ENCODE data around the gene BMPR1A.
"Not testable (repeated sequence)": the region's sequence is repeated elsewhere in the genome, so short reads cannot be mapped to it uniquely, and the experiment has no call there.

The BMPR1A gene

GRCh38 chr10:86730227-86730626, 26.2 kb upstream of the BMPR1A start:
- DNase-seq (ENCODE audit: low read depth): no peak

- DNase-seq (ENCODE audit: low read depth): no peak
These were observed 23.6 kb upstream of the BMPR1A start for GRCh38 chr10:86732771-86733170.

GRCh38 chr10:86733260-86733671, 23.2 kb upstream of the BMPR1A start:
- no peak for DNase-seq (ENCODE audit: low read depth)

GRCh38 chr10:86734207-86734988, 22.0 kb upstream of the BMPR1A start:
- no peak for DNase-seq (ENCODE audit: low read depth)

GRCh38 chr10:86735278-86735677, 21.1 kb upstream of the BMPR1A start:
- not testable (repeated sequence) for DNase-seq (ENCODE audit: low read depth)

- no peak for DNase-seq (ENCODE audit: low read depth)
These were observed 14.2 kb upstream of the BMPR1A start for GRCh38 chr10:86742230-86742629.

- DNase-seq (ENCODE audit: low read depth): no peak
These were observed 12.2 kb upstream of the BMPR1A start for GRCh38 chr10:86744067-86744725.

- DNase-seq (ENCODE audit: low read depth): no peak
These were observed 8.4 kb upstream of the BMPR1A start for GRCh38 chr10:86747796-86748581.

- no peak for DNase-seq (ENCODE audit: low read depth)
These were observed 6.6 kb upstream of the BMPR1A start for GRCh38 chr10:86749854-86750253.

- DNase-seq (ENCODE audit: low read depth): no peak
These were observed 4.9 kb upstream of the BMPR1A start for GRCh38 chr10:86751477-86751876.

- DNase-seq (ENCODE audit: low read depth): no peak
These were observed 4.1 kb upstream of the BMPR1A start for GRCh38 chr10:86752311-86752710.

GRCh38 chr10:86753051-86753450, 3.4 kb upstream of the BMPR1A start:
- DNase-seq (ENCODE audit: low read depth): no peak

GRCh38 chr10:86753638-86754434, 2.6 kb upstream of the BMPR1A start:
- DNase-seq (ENCODE audit: low read depth): no peak

- no peak for DNase-seq (ENCODE audit: low read depth)
These were observed 1.0 kb upstream of the BMPR1A start for GRCh38 chr10:86755454-86755739.

GRCh38 chr10:86755740-86756510, 494 bp upstream of the BMPR1A start:
- peak; percentile 79 for DNase-seq (ENCODE audit: low read depth)

GRCh38 chr10:86757113-86757972, 924 bp downstream of the BMPR1A start:
- DNase-seq (ENCODE audit: low read depth): peak; percentile 3

- DNase-seq (ENCODE audit: low read depth): no peak
These were observed 2.0 kb downstream of the BMPR1A start for GRCh38 chr10:86758189-86759072.

GRCh38 chr10:86759073-86759672, 2.8 kb downstream of the BMPR1A start:
- no peak for DNase-seq (ENCODE audit: low read depth)

GRCh38 chr10:86763404-86763803, 7.0 kb downstream of the BMPR1A start:
- DNase-seq (ENCODE audit: low read depth): no peak

Measured in stimulated activated CD8-positive, alpha-beta memory T cell treated with anti-CD3 and anti-CD28 coated beads, Interleukin-15, amount 100 ng/mL, for 24 hours (primary cell).